SK-N-SH (cell line): ENCODE measurements around the gene SGSH. TPM values are rescaled to one million over a fixed set of nuclear protein-coding genes. Genes with fewer than 3 reads are reported as not detected.
"Not testable (repeated sequence)": the region's sequence is repeated elsewhere in the genome, so short reads cannot be mapped to it uniquely, and the experiment has no call there.

Experiments
- CTCF ChIA-PET: fragments of 300-600, 350-600 bp; formaldehyde crosslinking; extraction: SDS; loops from one replicate; lab custom pipeline; 2021; lab: Yijun Ruan, JAX
- POLR2A ChIA-PET: fragments of 350-600 bp; sonication (Branson Sonifier 250); formaldehyde crosslinking; extraction: SDS; loops from one replicate; lab custom pipeline; 2020; ENCODE audit warnings: antibody characterized with exemption, inconsistent platforms; lab: Yijun Ruan, JAX
- DNase-seq: peaks from one replicate; pipeline ENCODE4 v3.0.0; 2012
- H2AFZ ChIP-seq: fragments of 200-600 bp; sonication (generic); 2 replicates; pipeline ENCODE4 v1.8.1; 2016; ENCODE audit warnings: antibody characterized with exemption, mild to moderate bottlenecking, low read depth
- H3F3A ChIP-seq: fragments of 200-600 bp; sonication (generic); replicated peaks from 2 replicates; pipeline ENCODE3; 2016; ENCODE audit warnings: antibody characterized with exemption, mild to moderate bottlenecking; ENCODE audit not compliant: insufficient read depth
- H3K27ac ChIP-seq, 2 experiments: fragments of 200-500 bp in 1 of 2; fragments of 200-600 bp in 1 of 2; sonication (Bioruptor generic) in 1 of 2; sonication (generic), shearing (Covaris generic) in 1 of 2; 2 replicates each; pipeline versions ENCODE4 v1.5.1 to v1.6.1; 2014 to 2016; ENCODE audit warnings: low read depth in 2 of 2, inconsistent platforms in 1 of 2, low read length in 1 of 2, mild to moderate bottlenecking in 1 of 2, mixed read lengths in 1 of 2
- H3K27me3 ChIP-seq: fragments of 200-600 bp; sonication (generic), shearing (Covaris generic); 2 replicates; pipeline ENCODE4 v1.6.1; 2016; ENCODE audit warnings: mixed run types; ENCODE audit not compliant: insufficient read depth
- H3K36me3 ChIP-seq, 2 experiments: fragments of 200-500 bp in 1 of 2; fragments of 200-600 bp in 1 of 2; sonication (Bioruptor generic) in 1 of 2; sonication (generic) in 1 of 2; replicated peaks in 1 of 2; 2 replicates each; pipeline versions ENCODE3 to v1.5.1; 2014 to 2016; ENCODE audit warnings: low read length in 1 of 2, mild to moderate bottlenecking in 1 of 2; ENCODE audit not compliant: insufficient read depth in 2 of 2, control insufficient read depth in 1 of 2
- H3K4me1 ChIP-seq, 2 experiments: fragments of 200-500 bp in 1 of 2; fragments of 200-600 bp in 1 of 2; sonication (Bioruptor generic) in 1 of 2; sonication (generic), shearing (Covaris generic) in 1 of 2; 2 replicates each; pipeline versions ENCODE4 v1.5.1 to v1.6.1; 2014 to 2016; ENCODE audit warnings: low read depth in 1 of 2, low read length in 1 of 2, mixed run types in 1 of 2; ENCODE audit not compliant: insufficient read depth in 2 of 2, control insufficient read depth in 1 of 2
- H3K4me2 ChIP-seq: fragments of 200-600 bp; sonication (generic), shearing (Covaris generic); 2 replicates; pipeline ENCODE4 v1.6.1; 2017; ENCODE audit warnings: mixed run types
- H3K4me3 ChIP-seq, 2 experiments: fragments of 200-500 bp in 1 of 2; fragments of 200-600 bp in 1 of 2; sonication (Bioruptor generic) in 1 of 2; sonication (generic), shearing (Covaris generic) in 1 of 2; 2 replicates each; pipeline versions ENCODE4 v1.5.1 to v1.8.1; 2014 to 2016; ENCODE audit warnings: low read depth in 2 of 2, inconsistent platforms in 1 of 2, low read length in 1 of 2, mild to moderate bottlenecking in 1 of 2, mixed read lengths in 1 of 2, moderate library complexity in 1 of 2
- H3K79me2 ChIP-seq: fragments of 200-600 bp; sonication (generic); 2 replicates; pipeline ENCODE4 v1.8.1; 2017; ENCODE audit warnings: mild to moderate bottlenecking; ENCODE audit not compliant: insufficient read depth
- H3K9ac ChIP-seq: fragments of 200-600 bp; sonication (generic); 2 replicates; pipeline ENCODE4 v1.6.1; 2017; ENCODE audit warnings: mixed run types
- H3K9me2 ChIP-seq: fragments of 200-600 bp; sonication (generic); 2 replicates; pipeline ENCODE4 v1.6.1; 2017; ENCODE audit warnings: mixed run types
- H3K9me3 ChIP-seq: fragments of 200-600 bp; sonication (generic); 2 replicates; pipeline ENCODE4 v1.6.1; 2017; ENCODE audit warnings: mixed run types, mild to moderate bottlenecking, moderate library complexity
- H4K20me1 ChIP-seq: fragments of 200-600 bp; sonication (generic); 2 replicates; pipeline ENCODE4 v1.6.1; 2017; ENCODE audit warnings: mild to moderate bottlenecking, mixed run types; ENCODE audit not compliant: insufficient read depth
- CHD2 ChIP-seq: fragments of 150-350 bp; IDR thresholded peaks from 2 replicates; pipeline ENCODE4 v1.6.1; 2018; ENCODE audit warnings: low read length; ENCODE audit not compliant: partially characterized antibody
- ELF1 ChIP-seq: IDR thresholded peaks from 2 replicates; pipeline ENCODE4 v1.4.0; 2012
- MEF2A ChIP-seq: IDR thresholded peaks from 2 replicates; pipeline ENCODE4 v1.4.0; 2012; ENCODE audit warnings: low read depth, borderline replicate concordance
- NRF1 ChIP-seq: IDR thresholded peaks from 2 replicates; pipeline ENCODE4 v1.6.1; 2012; ENCODE audit warnings: low read depth, mild to moderate bottlenecking, low read length
- RCOR1 ChIP-seq: fragments of 150-350 bp; IDR thresholded peaks from 2 replicates; pipeline ENCODE4 v1.6.1; 2017; ENCODE audit warnings: antibody characterized with exemption, low read length
- SIN3A ChIP-seq: IDR thresholded peaks from 2 replicates; pipeline ENCODE4 v1.6.1; 2012; ENCODE audit warnings: low read depth, mild to moderate bottlenecking, low read length, moderate library complexity, borderline replicate concordance
- TAF1 ChIP-seq: IDR thresholded peaks from 2 replicates; pipeline ENCODE4 v1.6.1; 2012; ENCODE audit warnings: low read depth, mild to moderate bottlenecking, low read length, moderate library complexity, borderline replicate concordance
- TCF12 ChIP-seq: IDR thresholded peaks from 2 replicates; pipeline ENCODE4 v1.4.0; 2012
- TEAD4 ChIP-seq: IDR thresholded peaks from 2 replicates; pipeline ENCODE4 v1.4.0; 2012; ENCODE audit warnings: mild to moderate bottlenecking, borderline replicate concordance; ENCODE audit not compliant: insufficient read depth
- WGBS: methylation state at CpG from one replicate; pipeline ENCODE4 v1.1.6; 2017; ENCODE audit warnings: low lambda C conversion rate; 5-methylcytosine and 5-hydroxymethylcytosine counted together
- polyA plus RNA-seq, 3 experiments: library from polyadenylated mRNA; depleted of rRNA; stranded (reverse); fragments of >200 nt; gene quantifications; 2 replicates each; pipeline ENCODE4 v1.2.3, GENCODE V29; 2012
- TF ChIP-seq, protein P1 (sequence below): IDR thresholded peaks from 2 replicates; pipeline ENCODE4 v1.4.0; 2012; ENCODE audit warnings: low read depth, borderline replicate concordance

SGSH gene
- polyA plus RNA-seq, 1 of the 3 experiments (the other 2 are of a cell fraction): 161 TPM

DNA sequence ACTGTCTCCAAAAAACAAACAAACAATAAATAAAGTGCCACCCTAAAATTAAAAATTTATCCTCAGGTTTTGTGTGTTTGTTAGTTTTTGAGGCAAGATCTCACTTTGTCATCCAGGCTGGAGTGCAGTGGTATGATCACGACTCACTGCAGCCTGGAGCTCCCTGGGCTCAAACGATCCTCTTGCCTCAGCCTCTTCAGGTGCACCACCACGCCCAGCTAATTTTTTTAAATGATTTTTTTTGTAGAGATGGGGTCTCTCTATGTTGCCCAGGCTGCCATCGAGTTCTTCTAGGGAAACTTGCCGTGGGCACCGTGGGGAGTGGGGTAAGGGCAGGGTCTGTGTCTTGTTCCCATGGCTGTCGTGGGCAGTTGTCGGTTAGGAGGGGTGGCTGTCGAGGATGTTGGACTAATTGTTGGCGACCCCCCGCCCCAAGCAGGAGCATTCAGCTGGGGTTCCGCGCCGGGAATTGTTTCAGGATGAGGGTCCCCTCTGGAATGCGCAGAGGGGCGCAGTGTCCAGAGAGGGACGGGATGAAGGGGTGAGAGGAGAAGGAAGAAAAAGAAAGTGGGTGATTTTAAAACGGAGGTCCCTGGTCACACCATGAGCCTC is 39.4 kb upstream of the SGSH start:
- H3K79me2 ChIP-seq: peaks cover 32% of the 10 kb centered on the region
- H3K4me3 ChIP-seq: peak overlapping the region; percentile 54 to 60
- H3K4me1 ChIP-seq: peaks cover 24 to 44% of the 10 kb centered on the region in 2 experiments; a peak in 3 of 4 replicates
- CTCF ChIA-PET: interaction anchor here (0.5 to 1.0 kb wide), 2 partner anchors 158 to 177 kb away, joined by 3 to 4 read pairs; partner anchors contain the start of gene GAA
- H3K9me3 ChIP-seq: no peaks in the 10 kb centered on the region
- H4K20me1 ChIP-seq: no peaks in the 10 kb centered on the region
- POLR2A ChIA-PET: no interaction called here
- no peak for DNase-seq
- WGBS: 73% methylated on average over 18 of the region's 18 CpGs
- H3K27ac ChIP-seq: peak overlapping the region; percentile 71 to 79
- H2AFZ ChIP-seq: peak overlapping the region; percentile 17; the same call in 1 of the 2 replicates
- no peaks in the 10 kb centered on the region for H3K9me2 ChIP-seq
- H3K9ac ChIP-seq: peak overlapping the region; percentile 64
- H3F3A ChIP-seq: peaks cover 41% of the 10 kb centered on the region
- peaks cover 0 to 10% of the 10 kb centered on the region in 2 experiments for H3K36me3 ChIP-seq
- no peaks in the 10 kb centered on the region for H3K27me3 ChIP-seq
- H3K4me2 ChIP-seq: peak overlapping the region; percentile 76
- TF ChIP-seq CHD2 (no peak), SIN3A (no peak), RCOR1 (no peak), MEF2A (no peak), TAF1 (no peak), TEAD4 (no peak), TCF12 (no peak)
- TF ChIP-seq, protein P1, sequence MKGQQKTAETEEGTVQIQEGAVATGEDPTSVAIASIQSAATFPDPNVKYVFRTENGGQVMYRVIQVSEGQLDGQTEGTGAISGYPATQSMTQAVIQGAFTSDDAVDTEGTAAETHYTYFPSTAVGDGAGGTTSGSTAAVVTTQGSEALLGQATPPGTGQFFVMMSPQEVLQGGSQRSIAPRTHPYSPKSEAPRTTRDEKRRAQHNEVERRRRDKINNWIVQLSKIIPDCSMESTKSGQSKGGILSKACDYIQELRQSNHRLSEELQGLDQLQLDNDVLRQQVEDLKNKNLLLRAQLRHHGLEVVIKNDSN: no peak

DNA sequence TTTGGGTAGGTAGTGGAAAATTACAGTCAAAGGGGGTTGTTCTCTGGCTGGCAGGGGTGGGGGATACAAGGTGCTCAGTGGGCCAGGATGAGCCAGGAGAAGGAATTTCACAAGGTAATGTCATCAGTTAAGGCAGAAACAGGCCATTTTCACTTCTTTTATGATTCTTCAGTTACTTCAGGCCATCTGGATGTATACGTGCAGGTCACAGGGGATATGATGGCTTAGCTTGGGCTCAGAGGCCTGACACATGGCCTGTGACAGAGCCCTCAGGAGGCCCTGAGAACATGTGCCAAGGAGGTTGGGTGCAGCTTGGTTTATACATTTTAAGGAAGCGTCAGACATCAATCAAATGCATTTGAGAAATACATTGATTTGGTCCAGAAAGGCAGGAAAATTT is 38.2 kb upstream of the SGSH start:
- DNase-seq, H3K9me2 ChIP-seq, H2AFZ ChIP-seq, H3K4me3 ChIP-seq, H3K9me3 ChIP-seq, H3K4me2 ChIP-seq, H4K20me1 ChIP-seq, H3K9ac ChIP-seq, H3K27ac ChIP-seq, POLR2A ChIA-PET, CTCF ChIA-PET, H3K36me3 ChIP-seq, H3K27me3 ChIP-seq: not testable (repeated sequence)
- WGBS: 98% methylated on average over 2 of the region's 2 CpGs
- H3K4me1 ChIP-seq: peaks cover 17 to 43% of the 10 kb centered on the region in 2 experiments; a peak in 3 of 4 replicates
- peaks cover 50% of the 10 kb centered on the region for H3F3A ChIP-seq
- peaks cover 22% of the 10 kb centered on the region for H3K79me2 ChIP-seq

DNA sequence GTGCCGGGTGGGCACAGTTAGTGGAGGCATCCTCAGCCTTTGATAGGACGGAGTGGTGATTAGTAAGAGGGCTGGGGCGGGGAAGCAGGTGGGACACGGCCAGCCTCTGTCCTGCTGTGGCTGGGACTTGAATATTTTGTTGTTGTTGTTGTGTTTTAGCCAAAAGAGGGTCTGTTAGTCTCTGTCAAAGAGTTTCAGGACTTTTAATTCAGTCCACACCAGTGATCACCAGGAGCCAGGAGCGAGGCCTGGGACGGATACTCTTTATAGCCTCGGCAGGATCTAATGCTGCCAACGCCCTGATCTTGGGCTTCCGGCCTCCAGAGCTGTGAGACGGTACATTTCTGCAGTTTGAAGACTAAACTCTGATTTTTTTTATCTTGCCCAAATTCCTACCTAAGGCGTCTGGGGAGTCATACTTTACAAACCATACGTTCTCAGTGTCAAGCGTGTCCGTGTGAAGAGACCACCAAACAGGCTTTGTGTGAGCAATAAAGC is 37.6 kb upstream of the SGSH start:
- H4K20me1 ChIP-seq: no peaks in the 10 kb centered on the region
- H3K36me3 ChIP-seq: no peaks in the 10 kb centered on the region
- peaks cover 50% of the 10 kb centered on the region for H3F3A ChIP-seq
- TF ChIP-seq NRF1 (no peak), ELF1 (no peak), CHD2 (no peak)
- H3K27me3 ChIP-seq: no peaks in the 10 kb centered on the region
- no peak overlapping the region for H3K9ac ChIP-seq
- H3K79me2 ChIP-seq: peaks cover 18% of the 10 kb centered on the region
- H3K4me3 ChIP-seq: no peak overlapping the region
- DNase-seq: no peak
- H3K9me2 ChIP-seq: no peaks in the 10 kb centered on the region
- H3K4me2 ChIP-seq: no peak overlapping the region
- H3K4me1 ChIP-seq: peaks cover 12 to 38% of the 10 kb centered on the region in 2 experiments; a peak in 3 of 4 replicates
- H3K9me3 ChIP-seq: no peaks in the 10 kb centered on the region
- H2AFZ ChIP-seq: no peak overlapping the region
- H3K27ac ChIP-seq: no peak overlapping the region
- POLR2A ChIA-PET: no interaction called here
- WGBS: 95% methylated on average over 14 of the region's 14 CpGs
- CTCF ChIA-PET: no interaction called here
